ENCODE results near the gene GPR37.

GPR37 gene, protein sequence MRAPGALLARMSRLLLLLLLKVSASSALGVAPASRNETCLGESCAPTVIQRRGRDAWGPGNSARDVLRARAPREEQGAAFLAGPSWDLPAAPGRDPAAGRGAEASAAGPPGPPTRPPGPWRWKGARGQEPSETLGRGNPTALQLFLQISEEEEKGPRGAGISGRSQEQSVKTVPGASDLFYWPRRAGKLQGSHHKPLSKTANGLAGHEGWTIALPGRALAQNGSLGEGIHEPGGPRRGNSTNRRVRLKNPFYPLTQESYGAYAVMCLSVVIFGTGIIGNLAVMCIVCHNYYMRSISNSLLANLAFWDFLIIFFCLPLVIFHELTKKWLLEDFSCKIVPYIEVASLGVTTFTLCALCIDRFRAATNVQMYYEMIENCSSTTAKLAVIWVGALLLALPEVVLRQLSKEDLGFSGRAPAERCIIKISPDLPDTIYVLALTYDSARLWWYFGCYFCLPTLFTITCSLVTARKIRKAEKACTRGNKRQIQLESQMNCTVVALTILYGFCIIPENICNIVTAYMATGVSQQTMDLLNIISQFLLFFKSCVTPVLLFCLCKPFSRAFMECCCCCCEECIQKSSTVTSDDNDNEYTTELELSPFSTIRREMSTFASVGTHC
- 0 to 0.54 (median 0.13) reads per million in 4 experiments for total RNA-seq

DNA sequence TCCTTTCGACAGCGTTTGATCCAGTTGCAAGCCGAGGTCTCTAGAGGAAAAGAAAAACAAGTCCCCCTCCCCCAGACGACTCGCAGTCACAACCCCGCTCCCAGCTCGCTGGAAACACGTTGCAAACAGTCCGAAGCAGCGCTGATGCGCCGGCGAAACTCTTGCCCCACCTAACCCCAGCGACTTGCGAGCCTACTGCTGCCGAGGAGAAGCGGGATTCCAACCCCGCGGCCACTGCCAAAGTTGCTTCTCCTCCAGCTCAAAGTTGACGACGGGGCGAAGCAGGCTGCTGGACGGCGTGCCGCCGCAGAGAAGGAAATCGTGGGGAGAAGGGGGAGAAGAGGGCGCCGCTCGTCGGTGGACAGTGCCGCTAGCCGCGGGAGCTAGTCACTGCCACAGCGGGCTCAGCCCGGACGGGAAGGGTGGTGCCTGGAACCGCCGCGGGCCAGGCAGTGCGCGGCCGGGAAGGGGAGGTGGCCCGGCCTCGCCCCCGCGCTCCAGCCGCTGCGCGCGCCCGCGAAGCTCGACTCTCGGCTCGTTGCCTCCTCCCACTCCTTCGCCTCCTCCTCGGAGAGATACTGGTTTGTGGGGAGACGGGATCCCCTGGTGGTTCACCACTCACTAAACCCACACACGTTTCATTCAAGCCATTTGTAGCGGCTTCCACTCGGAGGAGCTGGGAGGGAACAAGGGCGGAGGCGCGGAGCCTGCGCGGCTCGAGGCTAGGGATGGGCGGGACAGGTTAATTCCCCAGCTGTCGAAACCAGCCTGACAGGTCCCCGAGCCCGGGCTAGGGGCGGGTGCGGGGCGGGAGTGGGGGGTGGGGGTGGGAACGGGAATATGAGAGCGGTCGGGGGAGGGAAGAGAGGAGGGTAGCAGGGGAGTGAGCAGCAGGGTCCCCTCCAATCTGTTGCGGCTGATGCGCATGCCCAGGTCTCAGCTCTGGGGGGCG is at the start of gene GPR37:
Gene GPR37 (minus strand): TSS at position 392 of the 952 bp plus-strand sequence. CDS start 816 bp downstream, outside the sequence.
- no peak for DNase-seq

DNA sequence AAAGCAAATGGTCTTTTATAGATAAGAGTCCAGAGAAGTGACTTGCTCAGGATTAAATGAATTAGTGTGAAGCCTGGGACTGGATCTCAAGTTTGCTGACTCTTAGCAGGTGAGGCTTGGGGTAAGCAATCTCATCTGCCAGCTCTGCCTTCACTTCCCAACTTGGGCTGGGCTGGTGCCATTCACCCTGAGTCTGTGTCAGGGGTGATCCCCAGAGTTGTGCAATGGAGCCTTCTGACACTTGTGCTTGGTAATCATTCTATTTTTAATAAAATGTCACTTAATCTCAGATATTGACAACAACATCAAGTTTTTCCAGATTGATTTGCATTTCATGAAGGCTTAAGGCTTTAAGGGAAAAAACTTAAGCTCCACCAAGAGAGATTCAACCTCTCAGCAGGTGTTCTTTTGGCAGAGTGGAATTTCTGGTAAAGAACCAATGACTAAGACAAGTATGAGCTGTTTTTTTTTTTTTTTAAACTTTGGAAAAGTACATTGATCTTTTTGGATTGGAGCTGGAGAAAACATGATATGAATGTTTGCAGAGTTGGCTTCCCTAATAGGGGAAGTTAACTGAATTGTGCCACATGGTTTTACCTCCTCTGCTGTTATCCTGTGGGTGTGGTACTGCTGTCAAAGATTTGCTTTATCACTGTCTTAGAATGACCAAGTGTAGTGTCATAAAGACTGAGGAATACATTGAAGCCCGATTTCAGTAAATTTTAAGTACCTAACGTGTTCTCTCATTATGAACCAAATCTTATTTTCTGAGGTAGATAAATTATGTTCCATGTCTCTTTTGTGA is 48.6 kb upstream of the GPR37 start:
- no peak for DNase-seq

DNA sequence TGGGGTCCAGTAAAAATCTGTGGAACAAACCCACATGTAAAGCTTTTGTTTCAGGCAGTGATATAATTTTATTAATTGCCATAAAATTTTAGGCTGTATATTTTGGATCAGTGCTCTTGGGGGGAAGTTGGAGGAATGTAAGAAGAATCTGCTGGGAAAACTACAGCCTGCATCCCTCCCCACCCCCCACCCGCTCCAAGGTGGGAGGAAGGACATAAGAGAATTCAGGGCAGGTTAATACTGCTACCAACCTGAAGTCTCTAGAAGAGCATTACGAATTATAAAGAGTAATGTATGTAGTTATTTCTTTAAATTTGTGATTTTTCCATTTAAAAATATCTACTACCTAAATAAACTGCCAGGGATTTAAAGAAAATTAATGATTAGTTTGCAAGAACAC is 47.2 kb upstream of the GPR37 start:
- no peak for DNase-seq

DNA sequence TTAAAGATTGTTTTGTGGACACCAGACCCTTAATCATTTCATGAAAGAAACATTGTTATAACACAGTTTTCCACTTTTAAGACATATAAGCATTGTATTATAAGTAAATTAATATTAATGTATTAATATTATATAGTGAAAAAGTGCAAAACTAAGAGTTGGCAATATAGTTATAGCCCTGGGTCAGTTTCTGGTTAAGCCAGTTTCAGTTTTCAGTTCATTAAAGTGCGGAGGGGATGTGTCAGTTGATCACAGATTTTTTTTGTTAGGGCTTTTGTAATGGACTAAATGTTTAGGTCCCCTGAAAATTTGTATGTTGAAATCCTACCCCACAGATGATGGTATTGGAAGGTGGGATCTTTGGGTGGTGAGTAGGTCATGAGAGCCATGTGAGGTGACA is 45.7 kb upstream of the GPR37 start:
- DNase-seq: no peak

DNA sequence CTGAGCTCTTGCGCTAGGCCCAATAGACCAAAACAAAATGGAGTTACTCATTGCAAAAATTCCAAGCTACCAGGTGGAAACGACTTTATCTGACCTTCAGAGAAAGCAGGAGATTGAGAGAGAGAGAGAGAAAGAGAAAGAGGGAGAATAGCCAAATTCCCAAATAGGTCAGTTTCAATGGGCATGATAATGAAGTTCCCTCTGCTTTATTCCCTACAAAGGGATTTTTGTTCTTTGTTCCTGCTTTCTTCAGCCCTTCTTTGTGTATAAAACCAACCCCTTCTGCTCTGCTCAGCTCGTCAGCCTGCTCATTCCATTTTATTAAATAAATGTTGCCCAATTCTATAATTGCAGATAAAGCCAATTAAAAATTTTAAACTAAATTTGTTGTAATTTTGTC is 45.0 kb upstream of the GPR37 start:
- no peak for DNase-seq

DNA sequence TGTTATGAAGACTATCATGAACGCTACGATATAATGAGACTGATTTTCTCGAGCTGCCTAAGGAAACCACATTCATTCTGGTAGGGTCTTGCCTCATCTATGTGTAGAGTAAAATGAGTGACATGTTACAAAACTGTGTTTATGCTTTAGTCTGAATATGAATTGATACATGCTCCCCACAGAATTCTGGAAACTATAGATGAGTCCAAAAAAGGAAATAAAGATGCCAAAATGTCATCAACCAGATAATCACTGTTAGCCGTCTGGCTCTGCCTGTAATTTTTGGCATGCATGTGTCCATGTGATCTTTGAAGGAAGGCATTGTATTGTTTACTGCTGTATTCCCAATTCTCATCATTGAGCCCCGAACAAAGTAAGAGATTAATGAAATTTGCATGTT is 42.6 kb upstream of the GPR37 start:
- DNase-seq: no peak

GRCh38 chr7:124801330-124801895 is 35.8 kb upstream of the GPR37 start:
- DNase-seq: no peak

- DNase-seq: no peak
Observed at GRCh38 chr7:124800386-124800785, 34.8 kb upstream of the GPR37 start.

- no peak for DNase-seq
Observed at GRCh38 chr7:124799448-124799847, 33.9 kb upstream of the GPR37 start.

DNA sequence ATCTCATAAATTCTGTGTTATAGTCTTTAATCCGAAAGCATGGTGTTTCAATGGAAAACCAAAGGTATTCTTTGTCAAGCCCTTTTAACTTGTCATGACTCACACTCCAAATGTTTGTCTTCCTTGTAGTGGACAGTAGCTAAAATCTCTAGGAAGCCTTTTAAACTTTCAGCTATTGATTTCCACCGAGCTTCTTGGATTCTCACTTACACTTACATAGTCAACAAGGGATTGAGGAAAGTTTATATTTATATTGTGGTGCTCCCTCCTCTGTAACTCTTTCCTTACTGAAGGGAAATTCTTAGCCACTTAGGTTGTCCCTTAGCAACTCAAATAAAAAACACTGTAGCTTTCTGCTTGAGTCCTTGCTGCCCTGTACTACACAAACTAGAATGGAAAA is 31.2 kb upstream of the GPR37 start:
- no peak for DNase-seq

DNA sequence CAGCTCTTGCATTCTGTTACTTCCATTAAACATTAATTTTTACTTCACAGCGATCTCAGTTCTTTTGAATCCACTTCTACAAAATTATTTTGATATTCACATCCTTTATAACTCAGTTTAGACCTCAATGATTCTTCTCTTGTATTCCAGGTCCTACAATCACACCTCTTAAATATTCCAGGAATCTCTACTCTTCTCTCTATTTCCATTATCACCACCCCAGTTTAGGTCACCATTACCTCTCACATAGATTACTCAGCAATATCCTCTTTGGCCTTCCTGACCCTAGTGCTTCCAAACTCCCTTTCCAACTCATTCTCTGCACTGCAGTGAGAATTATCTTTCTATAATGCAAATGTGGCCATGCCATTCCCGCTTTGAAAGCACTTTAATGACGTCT is 27.1 kb upstream of the GPR37 start:
- no peak for DNase-seq

DNA sequence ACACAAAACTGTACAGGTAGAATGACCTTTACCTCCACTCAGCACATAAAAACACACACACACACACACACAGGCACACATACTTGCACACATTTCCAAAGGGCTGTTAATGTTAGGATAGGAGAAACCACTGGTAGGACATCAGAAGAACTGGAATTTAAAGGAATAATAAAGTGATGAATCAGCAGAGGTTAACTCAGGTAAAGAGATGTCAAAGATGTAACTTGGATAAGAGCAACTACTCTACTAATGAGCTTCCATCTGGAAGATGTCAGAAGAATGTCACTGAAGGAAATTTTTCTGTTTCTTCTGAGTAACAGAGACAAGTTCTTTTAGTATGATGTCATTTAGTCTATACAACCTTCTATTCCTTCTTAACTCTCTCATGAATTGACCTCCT is 26.4 kb upstream of the GPR37 start:
- DNase-seq: no peak

GRCh38 chr7:124791426-124791825 is 25.8 kb upstream of the GPR37 start:
- no peak for DNase-seq

DNA sequence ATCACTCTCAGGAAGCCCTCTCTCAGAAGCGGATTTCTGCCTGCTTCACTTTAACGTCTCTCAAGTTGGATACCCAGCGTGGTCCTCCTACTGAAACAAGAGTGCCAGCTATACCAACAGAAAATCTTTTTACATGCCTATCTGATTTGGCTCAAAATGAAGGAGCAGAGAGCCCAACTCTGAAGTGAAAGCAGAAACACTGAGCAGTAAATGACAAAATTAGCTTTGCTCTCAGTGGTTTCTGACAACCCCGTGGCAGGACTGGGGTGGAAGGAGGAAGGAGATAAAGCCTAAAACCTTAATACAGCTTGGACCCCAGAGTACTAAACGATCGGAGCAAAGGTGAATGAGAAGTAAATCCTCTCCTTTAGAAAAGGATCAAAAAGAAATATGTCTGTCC is 25.1 kb upstream of the GPR37 start:
- no peak for DNase-seq

GRCh38 chr7:124785994-124786393 is 20.4 kb upstream of the GPR37 start:
- DNase-seq: no peak

GRCh38 chr7:124784879-124785818 is 19.6 kb upstream of the GPR37 start:
- DNase-seq: no peak

DNA sequence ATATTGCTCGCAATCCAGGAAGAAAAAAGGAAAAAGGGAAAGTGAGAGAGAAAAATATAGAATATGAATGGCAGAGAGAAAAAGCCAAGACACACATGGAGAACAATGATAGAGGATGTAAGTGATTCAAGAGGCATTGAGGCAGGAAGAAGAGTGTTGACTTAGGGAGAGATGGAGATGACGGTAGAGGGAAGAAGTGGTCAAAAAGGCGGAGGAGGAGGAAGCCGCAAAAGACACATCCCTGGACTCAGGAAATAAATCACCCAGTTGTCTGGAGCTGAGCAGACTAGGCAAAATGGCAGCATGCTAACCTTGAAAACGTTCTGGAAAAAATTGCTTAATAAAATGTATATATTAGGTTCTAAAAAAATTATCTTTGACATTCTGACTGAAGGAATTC is 17.7 kb upstream of the GPR37 start:
- no peak for DNase-seq

DNA sequence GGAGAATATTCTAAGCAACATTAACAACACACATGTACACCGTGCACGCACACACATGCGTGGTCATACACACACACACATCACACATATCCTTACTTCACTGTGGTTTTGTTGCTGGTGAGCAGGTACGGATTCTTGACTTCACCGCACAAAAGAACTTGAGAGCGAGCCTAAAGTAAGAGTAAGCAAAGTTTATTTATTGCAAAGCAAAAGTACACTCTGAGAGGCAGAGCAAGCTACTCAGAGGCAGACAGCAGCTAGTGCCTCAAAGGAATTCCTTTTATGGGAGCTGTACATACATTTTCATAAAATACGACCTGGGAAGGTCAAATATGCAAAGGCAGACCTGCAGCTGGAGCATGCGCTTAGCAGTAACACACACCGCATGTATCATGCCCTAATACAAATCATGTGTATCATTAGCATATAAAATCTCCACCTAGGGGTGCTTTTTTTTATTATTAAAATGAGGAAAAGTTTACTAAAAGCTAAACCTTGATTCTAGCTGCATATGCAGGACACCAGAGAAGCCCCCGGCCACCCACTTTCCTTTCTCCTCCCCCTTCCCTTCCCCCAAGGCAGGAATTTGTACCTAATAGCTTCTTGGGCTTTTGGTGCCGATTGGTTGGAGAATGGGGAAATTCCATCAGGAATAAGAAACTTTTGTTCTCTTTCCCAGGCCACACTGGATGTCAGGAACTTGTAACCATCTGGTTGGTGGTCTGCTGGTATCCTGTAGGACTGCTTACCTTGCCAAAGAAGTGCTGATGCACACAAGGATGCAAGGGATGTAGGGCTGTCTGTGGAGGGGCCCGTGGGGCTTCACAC is 16.5 kb upstream of the GPR37 start:
- DNase-seq: no peak

GRCh38 chr7:124781418-124781817 is 15.8 kb upstream of the GPR37 start:
- no peak for DNase-seq

DNA sequence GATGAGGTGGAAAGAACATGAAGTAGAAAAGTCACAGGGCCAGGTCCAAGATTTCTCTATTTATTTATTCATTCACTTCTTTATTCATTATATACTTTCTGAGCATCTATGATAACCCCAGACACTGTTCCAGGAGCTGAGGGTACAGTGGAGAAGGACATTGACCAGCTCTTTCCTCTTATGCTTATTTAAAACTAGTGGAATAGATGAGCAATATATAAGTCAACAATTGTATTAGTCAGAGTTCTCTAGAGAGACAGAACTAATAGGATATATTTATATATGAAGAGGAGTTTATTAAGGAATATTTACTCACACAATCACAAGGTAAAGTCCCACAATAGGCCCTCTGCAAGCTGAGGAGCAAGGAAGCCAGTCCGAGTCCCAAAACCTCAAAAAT is 15.0 kb upstream of the GPR37 start:
- DNase-seq: no peak

Data from effector CD8-positive, alpha-beta T cell (primary cell).